ENCODE data around the gene ZSWIM2.

The ZSWIM2 gene

DNA sequence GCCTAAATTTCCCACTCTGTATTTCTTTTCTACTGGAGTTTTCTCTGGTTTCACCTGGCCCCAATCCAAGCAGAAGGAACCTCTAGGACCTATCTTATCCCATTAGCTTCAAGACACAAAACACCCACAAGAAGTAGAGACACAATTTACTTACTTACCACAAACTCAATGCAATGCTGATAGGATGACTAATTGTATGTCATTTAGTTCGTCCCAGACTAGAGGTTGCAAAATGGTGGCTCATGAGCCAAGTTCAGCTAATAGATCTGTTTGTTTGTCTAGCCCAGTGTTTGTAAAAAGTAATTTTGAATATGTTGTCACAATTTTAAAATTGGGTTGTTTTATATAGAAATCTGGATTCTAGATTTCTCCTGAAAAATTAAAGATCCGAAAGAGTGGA, 34.7 kb upstream of the ZSWIM2 start:
- H3K27me3 ChIP-seq (replicated peaks; ENCODE audit: control insufficient read depth, insufficient read depth, low read length, poor library complexity, severe bottlenecking) = no peaks in the 10 kb centered on the region
- no peak overlapping the region for H3K4me3 ChIP-seq (ENCODE audit: insufficient read depth, low read depth, low read length, poor library complexity, severe bottlenecking)
- H3K27ac ChIP-seq (ENCODE audit: insufficient read depth, low read length, poor library complexity, severe bottlenecking) = no peak overlapping the region
- DNase-seq = no peak
- H3K9me3 ChIP-seq (ENCODE audit: control insufficient read depth, low read length) = no peaks in the 10 kb centered on the region
- H3K4me1 ChIP-seq (ENCODE audit: control insufficient read depth, insufficient read depth, low read length, poor library complexity, severe bottlenecking) = no peaks in the 10 kb centered on the region
- H3K36me3 ChIP-seq (ENCODE audit: control insufficient read depth, insufficient read depth, low read length) = no peaks in the 10 kb centered on the region

DNA sequence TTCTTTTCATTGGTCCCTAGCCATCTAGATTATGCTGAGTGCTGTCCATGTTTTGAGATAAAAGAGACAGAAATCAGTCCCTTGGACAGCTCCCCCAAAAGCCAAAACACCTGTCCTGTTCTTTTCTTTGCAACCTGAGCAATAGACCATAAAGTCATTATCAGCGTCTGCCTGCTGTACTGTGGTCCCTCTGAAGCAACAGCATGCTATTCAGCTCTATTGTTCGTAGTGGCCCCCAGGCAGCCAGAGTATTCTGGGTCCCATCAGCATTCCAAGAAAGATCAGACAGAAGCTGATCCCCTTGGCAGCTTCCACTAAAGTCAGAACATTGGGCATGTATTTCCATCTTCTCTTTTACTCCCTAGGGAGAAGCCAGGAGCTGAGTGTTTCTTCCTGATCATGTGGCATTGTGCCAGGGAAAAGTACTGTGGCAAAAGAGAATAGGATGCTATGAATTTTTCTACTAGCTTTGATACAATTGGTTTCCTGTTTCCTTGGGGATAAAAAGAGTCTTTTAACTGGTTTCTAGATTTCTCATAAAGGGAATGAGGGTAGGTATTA, 33.6 kb upstream of the ZSWIM2 start:
- no peak overlapping the region for H3K4me3 ChIP-seq (ENCODE audit: insufficient read depth, low read depth, low read length, poor library complexity, severe bottlenecking)
- no peaks in the 10 kb centered on the region for H3K4me1 ChIP-seq (ENCODE audit: control insufficient read depth, insufficient read depth, low read length, poor library complexity, severe bottlenecking)
- H3K27ac ChIP-seq (ENCODE audit: insufficient read depth, low read length, poor library complexity, severe bottlenecking) = no peak overlapping the region
- no peaks in the 10 kb centered on the region for H3K9me3 ChIP-seq (ENCODE audit: control insufficient read depth, low read length)
- H3K36me3 ChIP-seq (ENCODE audit: control insufficient read depth, insufficient read depth, low read length) = no peaks in the 10 kb centered on the region
- no peak for DNase-seq
- no peaks in the 10 kb centered on the region for H3K27me3 ChIP-seq (replicated peaks; ENCODE audit: control insufficient read depth, insufficient read depth, low read length, poor library complexity, severe bottlenecking)

DNA sequence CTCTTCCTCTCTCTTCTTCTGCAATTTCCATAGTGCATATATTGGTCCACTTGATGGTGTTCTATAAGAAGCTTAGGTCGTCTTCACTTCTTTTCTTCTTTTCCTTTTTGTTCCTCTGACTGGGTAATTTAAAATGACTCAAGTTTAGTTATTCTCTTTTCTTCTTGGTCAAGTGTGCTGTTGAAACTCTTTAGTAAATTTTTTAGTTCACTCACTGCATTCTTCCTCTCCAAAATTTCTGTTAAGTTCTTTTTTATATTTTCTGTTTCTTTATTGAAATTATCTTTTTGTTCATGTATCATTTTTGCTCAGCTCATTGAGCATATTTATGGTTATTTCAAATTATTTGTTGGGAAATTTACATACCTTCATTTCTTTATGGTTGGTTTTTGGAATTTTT, 32.7 kb upstream of the ZSWIM2 start:
- DNase-seq = no peak
- Histone ChIP-seq H3K27me3 (replicated peaks; ENCODE audit: control insufficient read depth, insufficient read depth, low read length, poor library complexity, severe bottlenecking) (no peaks in the 10 kb centered on the region), H3K4me3 (ENCODE audit: insufficient read depth, low read depth, low read length, poor library complexity, severe bottlenecking) (no peak overlapping the region), H3K4me1 (ENCODE audit: control insufficient read depth, insufficient read depth, low read length, poor library complexity, severe bottlenecking) (no peaks in the 10 kb centered on the region), H3K9me3 (ENCODE audit: control insufficient read depth, low read length) (no peaks in the 10 kb centered on the region), H3K36me3 (ENCODE audit: control insufficient read depth, insufficient read depth, low read length) (no peaks in the 10 kb centered on the region), H3K27ac (ENCODE audit: insufficient read depth, low read length, poor library complexity, severe bottlenecking) (no peak overlapping the region)

DNA sequence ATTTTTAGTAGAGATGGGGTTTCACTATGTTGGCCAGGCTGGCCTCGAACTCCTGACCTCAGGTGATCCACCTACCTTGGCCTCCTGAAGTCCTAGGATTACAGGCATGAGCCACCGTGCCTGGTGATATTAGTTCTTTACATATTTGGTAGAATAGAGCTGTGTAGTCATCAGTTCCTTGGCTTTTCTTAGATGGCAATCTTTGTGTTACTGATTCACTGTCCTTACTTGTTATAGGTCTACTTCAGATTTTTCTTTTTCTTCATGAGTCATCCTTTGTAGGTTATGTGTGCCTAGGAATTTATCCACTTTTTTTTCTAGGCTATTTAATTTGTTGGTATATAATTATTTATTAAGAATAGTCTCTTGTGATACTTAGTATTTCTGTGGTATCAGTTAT, 30.3 kb upstream of the ZSWIM2 start:
- H3K4me3 ChIP-seq (ENCODE audit: insufficient read depth, low read depth, low read length, poor library complexity, severe bottlenecking) = no peak overlapping the region
- no peaks in the 10 kb centered on the region for H3K4me1 ChIP-seq (ENCODE audit: control insufficient read depth, insufficient read depth, low read length, poor library complexity, severe bottlenecking)
- no peak for DNase-seq
- H3K27me3 ChIP-seq (replicated peaks; ENCODE audit: control insufficient read depth, insufficient read depth, low read length, poor library complexity, severe bottlenecking) = no peaks in the 10 kb centered on the region
- no peak overlapping the region for H3K27ac ChIP-seq (ENCODE audit: insufficient read depth, low read length, poor library complexity, severe bottlenecking)
- no peaks in the 10 kb centered on the region for H3K36me3 ChIP-seq (ENCODE audit: control insufficient read depth, insufficient read depth, low read length)
- H3K9me3 ChIP-seq (ENCODE audit: control insufficient read depth, low read length) = no peaks in the 10 kb centered on the region

DNA sequence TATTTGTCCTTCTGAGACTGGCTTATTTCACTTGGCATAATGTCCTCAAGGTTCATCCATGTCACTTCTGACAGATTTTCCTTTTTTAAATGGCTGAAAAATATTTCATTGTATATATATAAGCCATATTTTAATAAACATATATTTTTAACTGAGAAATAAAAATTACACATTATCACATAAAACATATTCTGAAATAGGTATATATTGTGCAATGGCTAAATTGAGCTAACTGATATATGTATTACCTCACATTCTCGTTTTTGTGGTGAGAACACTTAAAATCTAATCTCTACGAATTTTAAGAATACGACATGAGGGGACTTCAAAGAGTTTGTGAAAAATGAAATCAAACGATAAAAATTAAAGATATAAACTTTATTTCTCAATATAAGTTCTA, 25.7 kb upstream of the ZSWIM2 start:
- no peaks in the 10 kb centered on the region for H3K4me1 ChIP-seq (ENCODE audit: control insufficient read depth, insufficient read depth, low read length, poor library complexity, severe bottlenecking)
- no peak overlapping the region for H3K4me3 ChIP-seq (ENCODE audit: insufficient read depth, low read depth, low read length, poor library complexity, severe bottlenecking)
- H3K9me3 ChIP-seq (ENCODE audit: control insufficient read depth, low read length) = no peaks in the 10 kb centered on the region
- no peak overlapping the region for H3K27ac ChIP-seq (ENCODE audit: insufficient read depth, low read length, poor library complexity, severe bottlenecking)
- no peak for DNase-seq
- no peaks in the 10 kb centered on the region for H3K36me3 ChIP-seq (ENCODE audit: control insufficient read depth, insufficient read depth, low read length)
- H3K27me3 ChIP-seq (replicated peaks; ENCODE audit: control insufficient read depth, insufficient read depth, low read length, poor library complexity, severe bottlenecking) = no peaks in the 10 kb centered on the region

DNA sequence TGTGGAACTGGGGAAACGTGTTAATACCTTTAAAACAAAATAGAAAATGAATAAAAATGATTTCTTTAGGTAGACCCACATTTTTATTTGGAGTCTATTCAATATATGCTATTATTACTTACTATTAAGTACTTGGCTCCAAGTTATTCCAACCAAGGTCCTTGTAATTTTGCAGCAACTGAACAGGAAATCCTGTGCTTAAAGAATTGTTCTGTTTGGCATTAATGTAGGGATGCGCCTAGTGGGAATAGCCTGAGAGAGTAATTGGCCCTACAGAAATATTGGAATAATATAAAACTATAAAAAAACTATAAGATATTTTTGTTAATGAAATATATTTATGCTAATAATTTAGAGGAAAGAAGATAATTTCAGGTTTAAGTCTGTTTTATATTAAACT, 22.9 kb upstream of the ZSWIM2 start:
- Histone ChIP-seq H3K4me3 (ENCODE audit: insufficient read depth, low read depth, low read length, poor library complexity, severe bottlenecking) (no peak overlapping the region), H3K9me3 (ENCODE audit: control insufficient read depth, low read length) (no peaks in the 10 kb centered on the region), H3K36me3 (ENCODE audit: control insufficient read depth, insufficient read depth, low read length) (no peaks in the 10 kb centered on the region), H3K27me3 (replicated peaks; ENCODE audit: control insufficient read depth, insufficient read depth, low read length, poor library complexity, severe bottlenecking) (no peaks in the 10 kb centered on the region), H3K4me1 (ENCODE audit: control insufficient read depth, insufficient read depth, low read length, poor library complexity, severe bottlenecking) (no peaks in the 10 kb centered on the region), H3K27ac (ENCODE audit: insufficient read depth, low read length, poor library complexity, severe bottlenecking) (no peak overlapping the region)
- DNase-seq = no peak

DNA sequence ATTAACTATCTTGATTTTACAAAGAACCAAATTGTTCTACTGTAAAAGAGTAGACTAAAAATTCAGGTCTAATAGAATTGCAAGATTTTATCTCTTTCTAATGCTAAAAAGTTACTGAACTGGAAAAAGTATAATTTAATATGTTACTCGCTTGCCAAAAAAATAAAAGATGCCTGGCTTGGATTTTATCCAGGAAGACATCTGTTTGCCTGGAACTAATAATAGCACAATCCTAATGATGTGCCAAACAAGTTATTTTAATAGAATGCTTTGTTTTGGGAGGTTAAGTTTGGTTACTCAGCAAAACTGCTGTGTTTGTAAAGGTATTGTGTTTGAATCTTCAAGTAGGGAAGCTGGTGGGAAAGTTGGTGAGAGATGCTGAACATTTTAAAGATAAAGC, 19.4 kb upstream of the ZSWIM2 start:
- Histone ChIP-seq H3K27me3 (replicated peaks; ENCODE audit: control insufficient read depth, insufficient read depth, low read length, poor library complexity, severe bottlenecking) (no peaks in the 10 kb centered on the region), H3K4me3 (ENCODE audit: insufficient read depth, low read depth, low read length, poor library complexity, severe bottlenecking) (no peak overlapping the region), H3K27ac (ENCODE audit: insufficient read depth, low read length, poor library complexity, severe bottlenecking) (no peak overlapping the region), H3K4me1 (ENCODE audit: control insufficient read depth, insufficient read depth, low read length, poor library complexity, severe bottlenecking) (no peaks in the 10 kb centered on the region), H3K36me3 (ENCODE audit: control insufficient read depth, insufficient read depth, low read length) (no peaks in the 10 kb centered on the region), H3K9me3 (ENCODE audit: control insufficient read depth, low read length) (no peaks in the 10 kb centered on the region)
- no peak for DNase-seq

DNA sequence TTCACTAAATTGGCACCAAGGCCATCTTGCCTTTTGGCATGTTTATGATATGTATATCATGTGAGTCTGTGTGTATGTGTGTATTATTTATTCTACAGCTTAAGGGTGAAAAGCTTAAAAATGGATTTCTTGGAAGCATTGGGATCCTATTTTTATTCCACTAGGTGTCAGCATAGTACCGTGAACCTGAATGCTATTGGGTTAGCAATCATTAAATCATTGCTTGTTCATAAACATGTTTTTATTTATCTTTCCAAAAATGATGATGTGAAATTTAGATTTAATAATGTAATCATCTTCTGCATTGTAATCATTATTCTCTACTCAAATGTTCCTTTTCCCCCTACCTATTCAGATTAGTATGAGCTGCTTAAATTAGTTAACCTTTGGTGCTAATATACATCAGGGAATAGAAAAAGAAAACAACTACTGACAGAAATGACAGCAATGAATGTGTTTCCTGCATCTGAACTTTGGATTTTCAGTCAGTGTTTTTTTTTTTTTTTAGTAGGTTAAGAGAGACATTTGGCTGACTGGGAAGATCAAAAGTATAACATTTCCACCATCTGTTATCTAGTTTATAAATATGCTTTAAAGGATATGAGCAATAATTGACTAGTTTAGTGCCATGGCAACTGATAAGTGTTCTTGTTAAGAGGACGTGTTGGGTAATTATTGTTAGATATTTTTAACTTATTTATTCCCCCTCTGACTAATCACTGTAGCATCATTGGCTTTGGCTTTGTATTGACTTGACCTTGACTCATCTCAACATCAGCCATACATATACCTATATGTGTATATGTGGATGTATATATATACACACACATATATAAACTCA, 14.1 kb upstream of the ZSWIM2 start:
- no peak for DNase-seq
- no peaks in the 10 kb centered on the region for H3K27me3 ChIP-seq (replicated peaks; ENCODE audit: control insufficient read depth, insufficient read depth, low read length, poor library complexity, severe bottlenecking)

DNA sequence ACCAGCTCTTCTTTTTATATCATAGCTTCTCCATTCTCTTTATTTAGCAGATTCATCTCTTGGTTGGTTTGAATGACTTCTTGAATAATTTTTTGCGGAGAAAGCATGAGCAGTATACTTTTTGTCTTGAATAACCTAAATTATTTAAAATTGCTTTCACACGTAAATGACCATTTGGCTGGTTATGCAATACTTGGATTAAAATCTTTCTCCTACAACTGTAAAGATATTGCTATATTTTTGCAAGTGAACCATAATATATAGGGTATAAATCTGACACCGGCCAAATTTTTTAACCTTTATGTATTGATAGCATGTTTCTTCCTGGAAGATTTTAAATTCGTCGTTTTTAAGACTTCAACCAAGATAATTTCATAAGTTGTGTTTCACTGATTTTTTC, 6.2 kb upstream of the ZSWIM2 start:
- Histone ChIP-seq H3K4me3 (ENCODE audit: insufficient read depth, low read depth, low read length, poor library complexity, severe bottlenecking) (no peak overlapping the region), H3K4me1 (ENCODE audit: control insufficient read depth, insufficient read depth, low read length, poor library complexity, severe bottlenecking) (no peaks in the 10 kb centered on the region), H3K27me3 (replicated peaks; ENCODE audit: control insufficient read depth, insufficient read depth, low read length, poor library complexity, severe bottlenecking) (no peaks in the 10 kb centered on the region), H3K9me3 (ENCODE audit: control insufficient read depth, low read length) (no peaks in the 10 kb centered on the region), H3K27ac (ENCODE audit: insufficient read depth, low read length, poor library complexity, severe bottlenecking) (no peak overlapping the region), H3K36me3 (ENCODE audit: control insufficient read depth, insufficient read depth, low read length) (no peaks in the 10 kb centered on the region)
- no peak for DNase-seq

More for the DNA sequence above, 14.1 kb upstream of the ZSWIM2 start:
- H3K4me1 ChIP-seq (ENCODE audit: control insufficient read depth, insufficient read depth, low read length, poor library complexity, severe bottlenecking) = no peaks in the 10 kb centered on the region
- no peak overlapping the region for H3K27ac ChIP-seq (ENCODE audit: insufficient read depth, low read length, poor library complexity, severe bottlenecking)
- H3K9me3 ChIP-seq (ENCODE audit: control insufficient read depth, low read length) = no peaks in the 10 kb centered on the region
- H3K36me3 ChIP-seq (ENCODE audit: control insufficient read depth, insufficient read depth, low read length) = no peaks in the 10 kb centered on the region
- no peak overlapping the region for H3K4me3 ChIP-seq (ENCODE audit: insufficient read depth, low read depth, low read length, poor library complexity, severe bottlenecking)

DNA sequence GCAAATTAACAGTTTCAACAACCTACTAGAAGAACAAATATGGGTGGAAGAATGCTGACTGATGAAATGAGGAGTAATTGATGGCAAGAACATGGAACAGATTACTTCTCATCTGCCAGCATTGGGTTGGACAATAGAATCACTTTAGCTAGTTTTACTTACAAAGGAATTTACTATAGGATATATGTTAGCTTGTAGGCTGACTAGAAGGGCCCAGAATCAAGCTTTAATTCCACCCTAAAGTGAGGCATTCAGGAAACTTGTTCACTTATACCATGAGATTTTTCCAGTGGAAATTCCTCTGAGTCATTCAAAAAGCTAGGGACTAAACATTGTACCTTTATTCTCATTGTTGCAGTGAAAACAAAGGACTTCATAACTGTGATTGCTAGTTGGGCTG, 5.0 kb upstream of the ZSWIM2 start:
- no peaks in the 10 kb centered on the region for H3K9me3 ChIP-seq (ENCODE audit: control insufficient read depth, low read length)
- no peaks in the 10 kb centered on the region for H3K4me1 ChIP-seq (ENCODE audit: control insufficient read depth, insufficient read depth, low read length, poor library complexity, severe bottlenecking)
- no peak overlapping the region for H3K27ac ChIP-seq (ENCODE audit: insufficient read depth, low read length, poor library complexity, severe bottlenecking)
- no peak overlapping the region for H3K4me3 ChIP-seq (ENCODE audit: insufficient read depth, low read depth, low read length, poor library complexity, severe bottlenecking)
- no peaks in the 10 kb centered on the region for H3K27me3 ChIP-seq (replicated peaks; ENCODE audit: control insufficient read depth, insufficient read depth, low read length, poor library complexity, severe bottlenecking)
- no peaks in the 10 kb centered on the region for H3K36me3 ChIP-seq (ENCODE audit: control insufficient read depth, insufficient read depth, low read length)
- no peak for DNase-seq
